Measurements from ENCODE around the gene IL12RB1. TPM values are rescaled to one million over a fixed set of nuclear protein-coding genes. Genes with fewer than 3 reads are reported as not detected.
"Not testable (repeated sequence)": the region's sequence is repeated elsewhere in the genome, so short reads cannot be mapped to it uniquely, and the experiment has no call there.

Gene IL12RB1
- total RNA-seq, 1 donor from 2014 or later, result not detected

DNA sequence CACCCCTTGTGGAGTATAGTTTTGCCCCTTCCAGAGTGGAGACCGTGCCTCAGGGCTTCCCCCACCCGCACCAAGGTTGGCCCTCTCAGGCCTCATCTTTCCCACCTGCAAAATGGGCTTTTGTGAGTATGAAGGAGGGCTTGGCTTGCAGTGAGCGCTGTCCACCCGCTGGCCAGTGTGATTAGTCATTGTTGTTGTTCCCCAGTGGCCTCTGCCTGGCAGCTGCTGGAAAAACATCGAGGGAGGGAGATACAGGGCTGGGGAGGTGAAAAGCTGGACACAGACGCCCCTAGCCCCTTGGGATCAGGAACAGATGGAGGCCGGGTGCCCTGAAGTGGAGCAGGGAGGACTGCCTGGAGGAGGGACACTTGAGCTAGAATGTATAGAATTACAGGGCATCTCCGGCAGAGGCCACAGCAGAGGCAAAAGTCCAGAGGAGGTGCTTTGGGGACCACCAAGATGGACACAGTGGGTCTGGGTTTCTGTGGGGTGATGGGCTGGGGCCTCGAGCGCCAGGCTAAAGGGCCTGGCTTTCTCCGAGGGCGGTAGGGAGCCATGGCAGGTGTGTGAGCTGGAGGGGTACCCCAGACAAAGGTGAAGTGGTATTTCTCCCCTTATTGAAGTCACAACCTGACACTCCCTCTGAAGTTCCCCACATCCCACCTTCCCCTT is 3.9 kb upstream of the IL12RB1 start:
- DNase-seq (ENCODE audit: low read depth), result peak; percentile 39

- no peak for DNase-seq (ENCODE audit: low read depth)
Observed at GRCh38 chr19:18089726-18090125, 3.0 kb upstream of the IL12RB1 start.

GRCh38 chr19:18089096-18089541 is 2.4 kb upstream of the IL12RB1 start:
- DNase-seq (ENCODE audit: low read depth), result not testable (repeated sequence)

DNA sequence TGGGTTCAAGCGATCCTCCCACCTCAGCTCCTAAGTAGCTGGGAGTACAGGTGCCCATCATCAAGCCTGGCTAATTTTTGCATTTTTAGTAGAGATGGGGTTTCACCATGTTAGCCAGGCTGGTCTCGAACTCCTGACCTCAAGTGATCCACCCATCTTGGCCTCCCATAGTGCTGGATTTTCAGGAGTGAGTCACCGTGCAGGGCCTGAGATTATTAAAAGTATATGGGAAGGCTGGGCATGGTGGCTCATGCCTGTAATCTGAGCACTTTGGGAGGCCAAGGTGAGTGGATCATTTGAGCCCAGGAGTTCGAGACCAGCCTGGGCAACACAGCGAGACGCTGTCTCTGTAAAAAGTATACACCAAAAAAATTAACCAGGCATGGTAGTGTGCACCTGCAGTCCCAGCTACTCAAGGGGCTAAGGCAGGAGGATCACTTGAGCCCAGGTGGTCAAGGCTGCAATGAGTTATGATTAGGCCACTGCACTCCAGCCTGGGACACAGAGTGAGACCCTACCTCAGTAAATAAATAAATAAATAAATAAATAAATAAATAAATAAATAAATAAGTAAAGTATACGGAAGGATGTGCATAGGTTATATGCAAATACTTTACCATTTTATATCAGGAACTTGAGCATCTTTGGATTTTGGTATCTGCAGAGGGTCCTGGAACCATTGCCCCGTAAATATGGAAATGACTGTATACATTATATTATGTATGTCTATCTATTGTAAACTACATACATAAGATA is 854 bp downstream of the IL12RB1 start:
- no peak for DNase-seq (ENCODE audit: low read depth)

GRCh38 chr19:18083929-18084684 is 2.6 kb downstream of the IL12RB1 start:
- no peak for DNase-seq (ENCODE audit: low read depth)

- no peak for DNase-seq (ENCODE audit: low read depth)
Observed at GRCh38 chr19:18074192-18074591, 12.5 kb downstream of the IL12RB1 start.

- no peak for DNase-seq (ENCODE audit: low read depth)
Observed at GRCh38 chr19:18073197-18073596, 13.5 kb downstream of the IL12RB1 start.

- DNase-seq (ENCODE audit: low read depth), result no peak
Observed at GRCh38 chr19:18072335-18072734, 14.4 kb downstream of the IL12RB1 start.

- DNase-seq (ENCODE audit: low read depth), result no peak
Observed at GRCh38 chr19:18070181-18070580, 16.6 kb downstream of the IL12RB1 start.

- no peak for DNase-seq (ENCODE audit: low read depth)
Observed at GRCh38 chr19:18069383-18069782, 17.4 kb downstream of the IL12RB1 start.

DNA sequence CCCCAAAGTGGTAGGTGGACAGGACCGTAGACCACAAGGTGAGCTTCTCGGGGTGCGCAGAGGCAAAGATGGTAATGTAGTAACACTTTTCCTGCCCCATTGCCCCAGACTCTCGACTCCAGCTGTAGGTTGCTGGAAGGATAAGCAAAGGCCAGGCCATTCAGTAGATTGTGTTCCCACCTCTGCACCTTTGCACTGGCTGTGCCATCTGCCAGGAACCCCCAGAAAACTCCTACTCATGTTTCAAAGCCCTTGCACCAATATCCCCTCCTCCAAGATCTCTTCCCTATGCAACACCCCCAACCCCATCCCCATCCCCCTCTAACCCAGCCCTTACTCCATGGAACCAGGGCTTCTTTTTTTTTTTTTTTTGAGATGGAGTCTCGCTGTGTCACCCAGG is 18.3 kb downstream of the IL12RB1 start:
- no peak for DNase-seq (ENCODE audit: low read depth)

DNA sequence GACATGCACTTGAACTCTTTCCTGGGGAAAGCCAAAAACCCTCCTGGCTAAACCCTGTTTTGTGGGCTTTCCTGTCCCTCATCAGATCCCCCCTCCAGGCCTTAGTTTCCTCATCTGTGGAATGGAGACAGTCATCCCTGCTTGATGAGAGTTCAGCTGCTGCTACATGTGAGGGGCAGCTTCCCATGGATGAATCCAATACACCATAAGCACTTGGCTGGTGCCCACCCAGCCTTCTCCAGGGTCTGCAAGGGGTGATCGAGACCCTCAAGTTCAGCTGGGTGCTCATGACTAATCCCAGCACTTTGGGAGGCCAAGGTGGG is 21.6 kb downstream of the IL12RB1 start:
- DNase-seq (ENCODE audit: low read depth), result no peak

GRCh38 chr19:18063463-18063862 is 23.3 kb downstream of the IL12RB1 start:
- no peak for DNase-seq (ENCODE audit: low read depth)

DNA sequence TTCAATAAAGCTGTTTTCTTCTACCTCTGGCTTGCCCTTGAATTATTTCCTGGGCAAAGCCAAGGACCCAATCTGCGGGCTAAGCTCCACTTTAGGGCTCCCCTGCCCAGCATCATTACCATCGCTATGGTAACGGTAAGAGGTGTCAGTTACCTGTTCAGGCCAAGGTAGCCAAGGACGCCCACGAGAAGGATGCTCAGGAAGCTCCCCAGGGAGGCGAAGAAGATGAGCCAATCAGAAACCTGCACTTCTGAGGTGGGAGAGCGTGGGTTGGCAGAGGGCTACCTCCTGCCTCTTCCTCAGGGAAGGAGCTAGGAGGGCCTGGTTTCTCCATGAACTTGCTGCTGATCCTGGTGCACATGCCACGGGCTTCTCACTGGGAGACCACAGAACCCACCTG is 24.7 kb downstream of the IL12RB1 start:
- no peak for DNase-seq (ENCODE audit: low read depth)

GRCh38 chr19:18060472-18060871 is 26.3 kb downstream of the IL12RB1 start:
- no peak for DNase-seq (ENCODE audit: low read depth)

- DNase-seq (ENCODE audit: low read depth), result no peak
Observed at GRCh38 chr19:18059902-18060301, 26.8 kb downstream of the IL12RB1 start.

- no peak for DNase-seq (ENCODE audit: low read depth)
Observed at GRCh38 chr19:18059297-18059696, 27.4 kb downstream of the IL12RB1 start.

- DNase-seq (ENCODE audit: low read depth), result peak; percentile 75
Observed at GRCh38 chr19:18058208-18059009, 28.3 kb downstream of the IL12RB1 start.

DNA sequence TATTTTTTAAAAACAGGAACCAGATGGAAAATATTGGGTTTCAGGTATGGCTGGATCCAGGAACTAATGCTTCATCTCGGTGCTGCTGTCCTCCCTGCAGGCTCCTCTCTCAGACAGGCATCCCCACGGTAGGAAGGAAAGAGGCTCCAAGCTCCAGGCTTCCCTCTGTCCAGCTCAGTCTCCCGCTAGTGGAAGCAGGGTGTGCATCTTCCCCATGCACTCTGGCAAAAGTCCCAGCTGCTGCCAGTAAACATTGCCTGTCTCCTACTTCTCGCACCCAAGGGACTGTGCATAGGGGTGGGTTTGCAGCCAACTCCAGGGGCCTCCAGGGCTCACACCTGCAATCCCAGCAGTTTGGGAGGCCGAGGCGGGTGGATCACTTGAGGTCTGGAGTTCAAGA is 29.2 kb downstream of the IL12RB1 start:
- DNase-seq (ENCODE audit: low read depth), result no peak

GRCh38 chr19:18055967-18056366 is 30.8 kb downstream of the IL12RB1 start:
- no peak for DNase-seq (ENCODE audit: low read depth)

DNA sequence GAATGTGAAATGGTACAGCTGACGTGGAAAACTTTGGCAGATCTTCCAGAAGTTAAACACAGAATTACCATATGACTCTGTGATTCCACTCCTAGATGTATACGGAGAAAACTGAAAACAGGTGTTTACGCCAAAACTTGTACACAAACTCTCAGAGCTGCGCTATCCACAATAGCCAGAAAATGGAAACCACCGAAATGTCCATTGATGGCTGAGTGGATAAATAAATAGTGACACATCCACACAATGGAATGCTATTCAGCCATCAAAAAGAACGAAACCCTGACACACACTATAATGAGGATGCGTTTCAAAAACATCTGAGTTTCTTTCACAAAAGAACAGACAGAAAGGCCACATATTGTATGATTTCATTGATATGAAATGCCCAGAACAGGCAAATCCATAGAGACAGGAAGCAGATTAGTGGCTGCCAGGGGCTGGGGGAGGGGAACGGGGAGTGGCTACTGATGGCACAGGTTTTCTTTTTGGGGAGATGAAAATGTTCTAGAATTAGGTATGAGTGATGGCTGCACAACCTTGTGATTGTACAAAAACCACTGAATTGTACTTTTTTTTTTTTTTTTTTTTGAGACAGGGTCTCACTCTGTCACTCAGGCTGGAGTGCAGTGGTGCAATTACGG is 33.0 kb downstream of the IL12RB1 start:
- no peak for DNase-seq (ENCODE audit: low read depth)
